SKM-1 treated with dmso at 0.1 percent for 144 hours (cell line): ENCODE results near the gene CPS1.

ENCODE experiments used
- DNase-seq: peaks from one replicate; lab custom pipeline; 2025; ENCODE audit not compliant: unreplicated experiment; lab: John Stamatoyannopoulos, UW

The CPS1 gene

DNA sequence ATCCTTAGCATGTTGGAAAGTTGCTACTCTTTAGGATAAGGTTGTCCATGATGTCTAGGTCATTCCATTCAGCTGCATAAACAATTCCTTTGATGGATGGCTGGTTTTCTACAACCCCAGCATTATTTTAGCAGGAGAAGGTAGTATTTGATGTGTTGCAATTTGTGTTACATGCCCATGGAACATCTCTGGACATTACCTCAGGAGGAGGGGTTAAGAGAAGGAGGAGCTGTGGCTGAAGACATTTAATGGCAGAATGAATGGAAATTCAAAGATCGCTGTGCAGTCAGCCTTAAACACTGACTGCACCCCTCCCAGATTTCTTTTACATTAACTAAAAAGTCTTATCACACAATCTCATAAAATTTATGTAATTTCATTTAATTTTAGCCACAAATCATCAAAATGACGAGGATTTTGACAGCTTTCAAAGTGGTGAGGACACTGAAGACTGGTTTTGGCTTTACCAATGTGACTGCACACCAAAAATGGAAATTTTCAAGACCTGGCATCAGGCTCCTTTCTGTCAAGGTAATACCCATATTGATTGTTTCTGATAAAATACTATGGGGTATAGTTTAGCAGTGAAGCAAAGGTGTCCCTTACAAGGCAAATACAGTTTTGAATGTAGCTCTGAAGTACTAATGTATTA lies at the start of gene CPS1:
TSS of gene CPS1 (plus strand) at position 271 of the 652 bp plus-strand sequence. CDS start at position 406, 135 bp downstream.
- DNase-seq: no peak

DNA sequence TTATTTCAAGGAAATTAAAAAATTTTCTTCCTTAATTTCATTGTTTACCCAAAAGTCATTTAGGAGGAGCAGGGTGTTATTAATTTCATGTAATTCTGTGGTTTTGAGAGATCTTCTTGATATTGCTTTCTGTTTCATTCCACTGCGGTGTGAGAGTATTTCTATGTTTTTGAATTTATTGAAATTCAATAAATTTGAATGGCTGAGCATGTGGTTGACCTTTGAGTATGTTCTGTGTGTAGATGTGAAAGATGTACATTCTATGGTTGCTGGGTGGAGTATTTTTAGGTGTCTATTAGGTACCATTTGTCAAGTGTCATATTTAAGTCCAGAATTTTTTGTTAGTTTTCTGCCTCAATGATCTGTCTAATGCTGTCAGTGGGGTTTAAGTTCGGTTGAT lies 40.5 kb upstream of the CPS1 start:
- no peak for DNase-seq

DNA sequence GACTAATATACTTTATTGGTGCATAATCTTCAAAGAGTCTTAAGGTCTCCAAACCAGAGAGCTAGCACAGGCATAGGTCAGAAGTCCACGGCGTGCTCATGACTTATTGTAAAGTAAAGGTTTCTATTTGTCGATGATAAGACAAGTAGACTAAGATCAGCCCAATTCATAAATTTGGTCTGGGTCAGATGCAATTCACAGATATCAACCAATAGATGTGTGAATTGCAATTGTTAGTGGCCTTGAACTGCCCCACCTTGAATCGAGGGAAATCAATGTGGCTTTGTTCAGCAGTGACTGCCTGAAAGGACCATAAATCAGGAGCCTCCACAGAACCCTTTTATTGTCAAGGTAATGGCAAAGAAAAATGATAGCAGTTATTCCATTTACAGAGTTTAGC lies 39.1 kb upstream of the CPS1 start:
- no peak for DNase-seq

DNA sequence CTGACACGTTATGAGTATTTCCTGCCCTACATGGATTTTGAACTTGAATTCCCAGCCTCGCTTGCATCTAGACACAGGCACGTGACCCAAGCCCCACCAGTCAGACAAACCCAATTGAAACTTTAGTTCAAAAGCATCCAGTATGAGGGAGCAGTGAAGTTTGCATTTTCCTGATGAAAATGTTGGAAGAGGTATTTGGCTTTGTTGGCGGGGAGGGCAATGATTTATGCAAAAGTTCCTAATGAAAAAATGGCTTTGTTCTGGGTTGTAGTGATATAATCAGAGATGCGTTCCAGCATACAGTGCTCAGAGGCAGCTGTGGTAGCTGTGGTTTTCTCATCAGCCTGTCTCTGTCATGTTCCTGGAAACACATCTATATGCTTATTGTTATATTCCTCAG lies 36.8 kb upstream of the CPS1 start:
- no peak for DNase-seq

DNA sequence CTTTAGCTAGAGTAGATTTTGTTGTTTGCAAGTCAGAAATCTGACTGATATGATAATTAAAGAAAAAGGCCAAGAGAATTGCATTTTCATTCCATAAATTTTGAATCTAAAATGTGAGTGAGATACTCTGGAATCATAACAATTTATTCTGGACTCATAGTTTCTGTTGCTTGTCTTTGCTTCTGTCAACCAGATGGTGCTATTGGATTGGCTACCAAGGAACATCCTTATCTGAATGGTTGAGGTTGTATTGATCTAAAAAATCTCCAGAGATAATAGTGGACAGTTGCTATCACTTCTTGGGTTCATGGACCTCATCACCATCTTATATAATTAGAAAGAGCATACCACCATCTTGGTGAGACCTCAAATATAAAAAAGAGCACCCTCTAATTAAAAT lies 34.0 kb upstream of the CPS1 start:
- DNase-seq: no peak

DNA sequence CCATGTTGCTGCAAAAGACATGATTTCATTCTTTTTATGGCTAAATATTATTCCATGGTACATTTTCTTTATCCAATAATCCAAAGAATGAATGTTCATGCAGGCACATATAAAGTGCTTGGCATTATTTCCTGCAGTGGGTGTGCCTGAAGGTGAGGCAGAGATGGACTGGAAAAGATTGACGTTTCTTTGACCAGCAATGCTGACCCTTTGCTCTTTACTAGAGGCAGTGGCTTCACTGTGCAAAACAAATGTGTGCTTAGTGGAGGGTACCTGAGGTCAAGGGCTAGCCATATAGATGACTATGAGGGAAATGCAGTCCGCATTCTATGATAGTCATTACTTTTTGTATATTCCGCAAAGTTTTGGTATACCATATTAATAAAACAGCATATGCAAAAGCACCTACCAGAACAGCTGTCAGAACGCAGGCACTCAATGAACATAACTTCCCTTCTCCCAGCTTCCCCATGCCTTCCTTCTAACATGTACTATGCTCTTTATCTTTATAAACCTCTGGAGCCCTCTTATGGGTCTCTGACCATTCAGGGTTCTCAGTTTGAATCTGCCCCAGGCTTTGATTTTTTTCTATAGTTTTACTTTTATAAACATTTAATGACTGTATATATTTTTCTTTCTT lies 32.6 kb upstream of the CPS1 start:
- DNase-seq: no peak

DNA sequence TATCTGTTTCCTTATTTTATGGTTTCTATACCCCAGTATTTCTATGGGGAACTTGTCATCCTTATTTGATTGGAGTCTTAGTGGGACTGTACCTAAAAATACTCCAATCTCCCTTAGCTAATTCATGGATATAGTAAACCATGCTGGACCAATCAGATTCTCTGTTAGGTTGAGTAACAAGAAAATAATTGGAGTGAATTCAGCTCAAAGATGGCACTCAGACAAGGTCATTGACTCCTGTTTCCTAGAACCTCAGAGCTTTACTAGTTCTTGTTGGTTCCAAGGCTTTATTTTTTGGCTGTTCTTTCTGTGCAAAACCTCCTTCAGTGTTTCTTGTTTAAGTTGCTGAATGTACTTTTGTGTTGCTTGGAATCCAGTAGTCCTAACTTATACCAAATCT lies 31.9 kb upstream of the CPS1 start:
- DNase-seq: no peak

DNA sequence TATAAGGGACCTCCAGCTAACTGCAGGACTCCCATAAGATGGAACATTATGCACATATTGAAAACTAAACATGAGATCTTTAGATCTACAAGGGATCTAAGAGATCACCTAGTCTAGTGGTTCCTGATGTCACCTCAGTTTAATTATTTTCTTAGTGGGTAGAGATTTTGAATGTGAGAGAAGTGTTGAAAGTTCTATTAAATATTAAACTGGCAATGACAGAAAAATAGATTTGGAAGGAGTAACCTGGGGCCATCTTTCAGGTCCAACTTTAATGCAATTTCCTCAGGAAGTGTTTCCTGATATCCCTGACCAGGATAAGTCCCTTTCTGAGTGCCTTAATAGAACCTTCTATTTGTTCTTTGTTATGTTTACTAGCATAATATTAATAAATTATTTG lies 29.1 kb upstream of the CPS1 start:
- DNase-seq: no peak

DNA sequence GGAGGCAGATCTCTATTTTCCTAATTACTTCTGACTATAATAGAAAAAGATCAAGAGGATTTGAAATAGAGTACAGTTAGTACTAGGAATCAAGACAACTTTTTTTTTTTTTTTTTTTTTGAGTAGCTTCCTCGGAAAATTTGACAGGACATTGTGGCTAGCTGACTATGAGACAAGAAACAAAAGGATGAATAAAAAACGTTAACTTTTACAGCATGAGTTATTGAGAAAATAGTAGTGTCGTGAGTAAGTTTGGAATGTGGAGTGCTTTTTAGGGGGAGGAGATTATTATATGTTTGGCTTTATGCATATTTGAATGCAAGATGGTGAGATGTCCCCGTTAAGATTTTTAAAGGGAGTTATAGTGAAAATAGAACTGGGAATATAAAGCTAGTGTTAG lies 27.7 kb upstream of the CPS1 start:
- DNase-seq: no peak

DNA sequence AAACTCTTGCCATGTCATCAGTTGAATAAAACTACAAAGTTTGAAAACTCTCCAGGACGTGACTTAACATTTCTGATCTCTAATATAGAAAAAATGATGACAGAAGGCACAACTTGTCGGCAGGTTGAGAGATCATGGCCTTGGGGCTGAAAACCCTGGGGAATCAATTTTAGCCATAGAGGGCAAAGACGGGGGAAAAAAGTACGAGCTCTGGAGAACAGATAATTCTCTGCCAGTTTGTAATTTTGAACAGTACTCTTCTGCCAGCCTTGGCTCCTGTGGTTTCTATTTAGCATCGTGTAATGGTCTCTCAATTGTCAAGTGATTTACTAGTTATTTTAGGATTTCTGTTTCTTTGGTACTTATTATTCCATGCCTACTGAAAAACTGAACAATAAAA lies 25.3 kb upstream of the CPS1 start:
- DNase-seq: no peak

DNA sequence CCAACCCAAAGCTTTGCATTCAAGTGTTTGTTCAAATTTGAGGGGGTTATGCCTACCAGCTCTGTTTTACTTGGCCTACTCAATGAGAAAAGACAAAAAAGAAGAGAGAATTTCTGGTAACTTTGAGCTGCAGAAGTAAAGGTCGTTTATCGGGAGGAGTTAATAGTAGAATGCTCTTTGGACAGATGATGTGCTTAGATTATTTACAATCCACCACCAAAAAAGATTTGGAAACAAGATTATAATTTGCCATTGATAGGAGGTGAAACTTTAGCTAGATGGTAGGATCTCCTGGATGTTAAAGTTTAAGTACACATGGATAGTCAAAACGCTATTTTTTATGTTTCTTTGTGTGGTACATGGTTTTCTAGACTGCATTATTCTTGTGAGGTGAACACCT lies 24.9 kb upstream of the CPS1 start:
- no peak for DNase-seq

DNA sequence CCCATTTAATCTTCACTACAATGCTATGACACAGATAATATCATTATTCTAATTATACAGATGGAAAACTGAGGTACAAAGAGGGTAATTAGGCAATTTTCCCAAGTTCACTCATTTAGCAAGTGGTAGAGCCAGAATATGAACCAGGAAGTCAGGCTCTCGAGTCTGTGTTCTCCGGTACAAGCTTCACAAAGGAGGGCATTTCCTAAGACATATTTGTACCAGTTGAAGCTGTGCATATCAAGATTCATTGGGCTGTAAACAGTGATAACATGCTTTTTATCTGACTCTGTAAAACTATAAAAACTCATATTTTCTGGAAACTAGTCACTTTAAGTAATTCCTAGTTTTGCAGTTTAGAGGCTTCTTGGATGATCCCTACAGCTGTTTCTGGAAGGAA lies 23.0 kb upstream of the CPS1 start:
- no peak for DNase-seq

DNA sequence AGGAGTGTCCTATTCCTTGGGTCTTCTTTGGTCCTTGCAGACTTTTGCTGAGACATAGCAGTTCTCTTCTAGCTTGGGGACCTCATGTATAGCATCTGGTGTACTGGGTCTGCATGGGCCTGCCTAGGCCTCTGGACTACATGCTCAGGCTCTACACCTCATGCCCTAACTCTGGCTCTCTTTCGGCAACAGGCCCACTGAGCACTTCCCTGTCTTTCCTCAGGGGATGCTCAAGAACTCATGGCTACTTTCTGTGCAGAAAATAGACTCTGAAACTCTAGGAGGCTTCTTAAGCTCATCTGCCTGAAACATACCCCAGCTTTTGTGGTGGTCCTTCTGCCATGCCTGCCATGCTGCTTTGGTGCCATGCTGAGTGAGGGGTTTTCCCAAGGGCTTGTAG lies 21.5 kb upstream of the CPS1 start:
- DNase-seq: no peak

DNA sequence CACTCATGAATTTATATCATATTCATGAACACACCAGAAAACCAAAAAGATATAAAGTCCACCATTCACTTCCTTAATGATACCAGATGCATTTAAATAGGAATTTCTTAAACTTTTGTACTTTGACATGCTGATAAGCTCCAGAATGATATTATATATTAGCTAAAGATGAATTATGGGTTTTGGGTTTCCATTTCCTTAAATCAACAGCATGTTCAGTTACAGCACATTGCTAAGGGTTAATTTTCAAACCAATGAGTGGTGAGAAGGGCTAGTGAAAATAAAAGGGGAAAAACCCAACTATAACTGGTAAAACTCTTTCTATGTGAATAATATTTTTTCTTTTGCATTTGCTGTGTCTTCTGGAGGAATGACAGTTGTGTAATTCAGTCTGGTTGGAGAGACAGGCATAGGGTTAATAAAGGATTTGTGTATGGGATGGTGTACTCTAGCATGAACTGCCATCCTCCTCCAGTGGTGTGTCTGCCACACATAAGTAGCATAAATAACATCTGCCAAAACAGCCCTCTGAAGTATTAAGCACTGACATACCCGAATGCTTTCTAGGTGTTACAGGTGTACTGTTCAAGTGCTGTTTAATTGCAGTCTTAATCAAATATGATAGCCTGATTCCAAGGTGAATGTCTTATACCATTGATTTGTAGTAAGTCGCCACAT lies 19.3 kb upstream of the CPS1 start:
- no peak for DNase-seq

DNA sequence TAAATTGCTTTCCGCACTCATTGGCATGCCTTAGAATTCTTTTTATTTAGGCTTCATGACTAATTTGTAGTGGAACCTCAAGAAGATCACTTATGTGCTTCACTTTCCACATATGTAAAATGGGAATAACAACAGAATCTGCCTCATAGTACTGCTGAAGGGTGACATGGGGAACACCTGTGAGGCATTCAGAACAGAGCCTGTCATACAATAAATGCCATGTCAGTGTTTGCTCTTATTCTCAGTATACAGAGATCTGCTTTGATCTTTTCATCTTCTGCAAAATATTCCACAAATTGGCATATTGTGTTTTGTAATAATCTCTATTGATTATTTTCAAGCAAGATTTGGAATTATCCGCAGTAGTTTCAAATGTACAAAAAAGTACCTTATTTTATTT lies 17.4 kb upstream of the CPS1 start:
- DNase-seq: no peak

DNA sequence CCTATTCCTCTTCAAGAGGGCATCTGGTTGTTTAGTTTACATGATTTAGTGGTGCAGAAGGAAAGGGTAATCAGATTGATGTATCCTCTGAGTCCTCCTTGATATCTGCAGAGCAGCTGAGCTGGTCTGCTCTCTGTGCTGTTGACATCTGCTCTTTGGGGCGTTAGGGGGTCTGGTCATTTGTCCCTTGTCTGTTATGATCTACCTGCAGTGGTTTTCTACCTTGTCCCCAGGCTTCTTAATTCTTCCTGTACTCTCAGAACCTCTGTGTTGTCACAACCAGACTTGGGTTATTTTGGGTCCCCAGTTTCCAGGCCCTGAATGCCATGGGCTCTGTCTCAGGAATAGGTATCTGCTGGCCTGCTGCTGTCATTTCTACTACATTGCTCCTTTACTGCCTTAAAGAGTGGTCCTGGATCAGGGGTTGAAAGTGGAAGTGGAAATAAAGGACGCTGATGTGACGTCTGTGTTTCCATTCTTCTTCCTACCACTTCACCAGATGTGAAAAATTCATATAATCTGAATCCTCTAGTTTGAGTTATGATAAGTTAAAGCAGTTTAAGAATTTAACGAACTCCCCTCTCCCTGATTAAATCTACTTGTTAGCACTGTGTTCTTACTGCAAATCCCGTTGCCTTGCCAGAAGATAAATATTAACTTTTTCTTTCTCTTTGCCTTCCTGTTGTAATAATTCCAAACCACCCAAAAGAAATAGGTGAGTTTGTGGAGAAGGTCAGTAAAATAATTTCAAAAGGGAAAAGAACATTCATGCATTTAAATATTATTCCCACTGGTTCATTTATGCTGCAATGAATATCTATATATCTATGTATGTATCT lies 16.6 kb upstream of the CPS1 start:
- DNase-seq: no peak

DNA sequence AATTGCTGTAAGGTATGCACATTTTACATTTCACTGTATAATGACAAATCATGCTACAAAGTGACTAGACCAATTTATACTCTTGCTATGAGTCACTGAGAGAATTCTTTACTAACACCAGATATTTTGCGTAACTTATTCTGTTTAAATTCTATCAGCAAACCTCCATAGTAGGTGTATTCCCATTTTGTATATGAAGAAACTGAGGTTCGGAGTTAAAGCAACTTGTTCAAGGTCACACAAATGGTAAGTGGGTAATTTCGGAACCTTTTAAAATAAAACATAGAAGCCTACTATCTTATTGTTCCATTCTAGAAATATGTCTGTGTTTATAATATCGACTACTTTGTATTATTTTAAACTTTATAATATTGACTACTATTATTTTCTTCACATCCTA lies 15.9 kb upstream of the CPS1 start:
- no peak for DNase-seq

DNA sequence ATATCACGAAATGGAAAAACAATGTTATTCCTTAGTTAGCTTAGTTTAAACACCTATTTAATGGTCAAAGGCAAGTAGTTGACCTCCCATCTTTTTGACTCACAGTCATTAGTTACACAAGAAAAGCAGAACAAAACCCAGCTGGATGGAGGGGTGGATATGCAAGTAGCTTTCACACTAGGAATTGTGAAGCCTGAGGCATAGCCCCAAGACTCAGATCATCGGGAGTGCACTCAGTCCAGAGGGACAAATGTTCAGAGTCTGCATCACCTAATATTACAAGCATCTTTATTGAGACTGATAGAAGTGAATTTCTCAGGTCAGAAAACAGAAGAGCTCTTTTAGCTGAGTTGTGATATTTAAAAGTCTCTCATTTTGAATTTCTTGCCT lies 15.5 kb upstream of the CPS1 start:
- no peak for DNase-seq

DNA sequence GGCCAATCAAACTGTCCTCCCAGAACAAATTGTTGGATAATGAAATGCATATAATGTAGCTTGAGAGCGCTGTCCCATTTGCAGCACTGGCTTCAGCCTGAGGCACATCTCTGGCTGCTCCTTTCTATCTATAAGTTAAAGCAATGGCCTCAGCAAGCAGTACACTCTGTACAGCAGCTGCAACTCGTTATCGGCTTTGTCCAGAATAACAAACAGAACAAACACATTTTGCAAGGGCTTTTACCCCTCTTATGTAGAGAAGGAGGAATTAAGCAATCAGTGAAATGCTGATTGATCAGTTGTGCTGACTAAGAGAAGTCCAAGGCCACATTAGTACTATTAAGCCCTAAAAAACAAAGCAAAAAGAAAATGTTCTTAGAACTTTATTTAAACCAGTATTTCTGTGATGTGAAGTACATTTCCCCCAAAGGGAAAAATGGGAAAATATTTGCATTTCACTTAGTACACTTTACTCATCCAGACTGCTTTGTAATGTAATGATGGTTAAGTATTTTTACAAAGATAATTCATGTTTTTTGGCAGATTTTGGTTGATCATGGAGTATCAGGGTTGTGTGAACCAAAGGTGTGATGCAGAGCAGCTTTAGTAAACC lies 15.0 kb upstream of the CPS1 start:
- no peak for DNase-seq

DNA sequence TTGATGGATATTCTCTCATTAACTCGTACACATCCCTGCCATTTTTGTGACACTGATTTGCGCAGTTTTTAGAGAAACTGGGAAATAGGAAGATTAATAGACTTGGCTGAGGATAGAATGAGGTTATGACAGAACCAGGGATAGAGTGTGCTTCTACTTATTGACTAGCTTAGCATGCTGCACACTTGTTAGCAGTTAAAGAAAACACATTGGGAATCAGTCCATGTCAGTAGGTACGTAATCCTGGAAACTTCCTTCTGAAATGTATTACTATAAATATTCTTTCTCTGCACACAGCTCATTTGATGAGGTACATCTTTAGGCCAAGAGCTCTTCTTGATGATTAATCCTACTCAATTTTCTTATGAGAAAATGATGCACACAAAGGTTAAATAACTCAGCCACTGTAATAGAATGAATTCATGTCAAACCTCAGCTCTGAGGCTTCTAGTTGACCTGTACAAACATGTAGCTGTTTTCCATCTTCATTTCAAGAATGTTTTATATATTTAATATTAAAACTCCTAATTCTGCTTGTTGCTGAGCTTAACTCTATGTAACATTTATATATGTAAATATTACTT lies 12.3 kb upstream of the CPS1 start:
- no peak for DNase-seq

DNA sequence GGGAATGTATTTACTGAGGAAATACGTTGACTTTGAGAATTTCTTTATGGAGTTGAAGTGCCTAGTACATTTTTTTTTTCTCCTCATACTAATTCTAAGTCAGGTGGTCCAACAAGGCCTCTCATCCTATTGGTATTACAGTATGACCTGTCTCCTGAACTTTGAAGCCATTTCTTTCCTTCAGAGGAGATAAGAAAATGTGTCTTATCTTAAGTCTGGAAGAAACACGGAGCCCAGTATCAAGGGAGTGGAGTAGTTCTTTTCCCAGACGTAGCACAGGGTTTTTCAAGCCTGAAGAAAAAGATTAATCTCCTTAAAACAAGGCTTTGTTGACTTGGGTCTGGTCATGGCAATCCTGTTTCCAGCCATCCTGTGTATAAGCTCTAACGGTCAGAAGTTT lies 11.6 kb upstream of the CPS1 start:
- no peak for DNase-seq
